Common myeloid progenitor, CD34-positive (primary cell): Measurements from ENCODE around the gene MTHFR.
A peak's percentile ranks its signal among the peaks of the same experiment; 100 is the strongest.

Experiments
- CTCF ChIA-PET: fragments of 350-600 bp; sonication (Branson Sonifier 250); formaldehyde crosslinking; loops from one replicate; lab custom pipeline; 2021; ENCODE audit warnings: antibody characterized with exemption; lab: Charles Lee
- POLR2A ChIA-PET: fragments of 350-600 bp; sonication (Branson Sonifier 250); formaldehyde crosslinking; loops from one replicate; lab custom pipeline; 2021; ENCODE audit warnings: antibody characterized with exemption; lab: Charles Lee
- DNase-seq, 3 donors: peaks; one replicate each; pipeline versions ENCODE4 v3.0.0 to v3.0.0-alpha.2; 2013
- H3K27ac ChIP-seq, 2 experiments: 1 replicate in 1 of 2; 2 replicates in 1 of 2; pipeline ENCODE4 v1.7.0; 2013; ENCODE audit warnings: inconsistent platforms in 2 of 2, low read length in 2 of 2, mild to moderate bottlenecking in 2 of 2, low read depth in 1 of 2, moderate library complexity in 1 of 2; ENCODE audit not compliant: severe bottlenecking in 2 of 2, insufficient read depth in 1 of 2, poor library complexity in 1 of 2
- H3K27me3 ChIP-seq, 5 experiments: replicated peaks in 2 of 5; 1 replicate in 3 of 5; 2 replicates in 2 of 5; pipeline versions ENCODE4 v1.6.1 to v1.7.0; 2013; ENCODE audit warnings: low read length in 4 of 5, mild to moderate bottlenecking in 2 of 5, moderate library complexity in 2 of 5, inconsistent platforms in 1 of 5; ENCODE audit not compliant: insufficient read depth in 5 of 5, control insufficient read depth in 4 of 5
- H3K36me3 ChIP-seq, 4 experiments: 1 replicate in 2 of 4; 2 replicates in 2 of 4; pipeline versions ENCODE4 v1.6.1 to v1.7.0; 2013; ENCODE audit warnings: low read length in 3 of 4, control low read depth in 1 of 4, mild to moderate bottlenecking in 1 of 4; ENCODE audit not compliant: control insufficient read depth in 4 of 4, insufficient read depth in 4 of 4
- H3K4me1 ChIP-seq, 4 experiments: 1 replicate in 3 of 4; 2 replicates in 1 of 4; pipeline versions ENCODE4 v1.6.1 to v1.7.1; 2013; ENCODE audit warnings: low read length in 3 of 4, mild to moderate bottlenecking in 3 of 4, control low read depth in 1 of 4, inconsistent platforms in 1 of 4, moderate library complexity in 1 of 4; ENCODE audit not compliant: control insufficient read depth in 4 of 4, insufficient read depth in 4 of 4; ENCODE audit errors: control extremely low read depth in 1 of 4
- H3K4me3 ChIP-seq, 7 experiments: 1 replicate in 4 of 7; 2 replicates in 3 of 7; pipeline versions ENCODE4 v1.5.1 to v1.7.0; 2013; ENCODE audit warnings: mild to moderate bottlenecking in 7 of 7, low read length in 6 of 7, moderate library complexity in 6 of 7, inconsistent platforms in 2 of 7, low read depth in 2 of 7, control low read depth in 1 of 7; ENCODE audit not compliant: insufficient read depth in 4 of 7, control insufficient read depth in 1 of 7; ENCODE audit errors: extremely low read depth in 1 of 7
- H3K9me3 ChIP-seq, 5 experiments: 1 replicate in 4 of 5; 2 replicates in 1 of 5; pipeline versions ENCODE4 v1.6.1 to v1.7.1; 2013; ENCODE audit warnings: low read length in 4 of 5, mild to moderate bottlenecking in 2 of 5, inconsistent platforms in 1 of 5, low read depth in 1 of 5, moderate library complexity in 1 of 5; ENCODE audit not compliant: control insufficient read depth in 4 of 5, insufficient read depth in 2 of 5; ENCODE audit errors: control extremely low read depth in 1 of 5
- WGBS: methylation state at CpG from one replicate; pipeline ENCODE4 v1.1.5; 2013; ENCODE audit not compliant: insufficient coverage; 5-methylcytosine and 5-hydroxymethylcytosine counted together

The MTHFR gene

DNA sequence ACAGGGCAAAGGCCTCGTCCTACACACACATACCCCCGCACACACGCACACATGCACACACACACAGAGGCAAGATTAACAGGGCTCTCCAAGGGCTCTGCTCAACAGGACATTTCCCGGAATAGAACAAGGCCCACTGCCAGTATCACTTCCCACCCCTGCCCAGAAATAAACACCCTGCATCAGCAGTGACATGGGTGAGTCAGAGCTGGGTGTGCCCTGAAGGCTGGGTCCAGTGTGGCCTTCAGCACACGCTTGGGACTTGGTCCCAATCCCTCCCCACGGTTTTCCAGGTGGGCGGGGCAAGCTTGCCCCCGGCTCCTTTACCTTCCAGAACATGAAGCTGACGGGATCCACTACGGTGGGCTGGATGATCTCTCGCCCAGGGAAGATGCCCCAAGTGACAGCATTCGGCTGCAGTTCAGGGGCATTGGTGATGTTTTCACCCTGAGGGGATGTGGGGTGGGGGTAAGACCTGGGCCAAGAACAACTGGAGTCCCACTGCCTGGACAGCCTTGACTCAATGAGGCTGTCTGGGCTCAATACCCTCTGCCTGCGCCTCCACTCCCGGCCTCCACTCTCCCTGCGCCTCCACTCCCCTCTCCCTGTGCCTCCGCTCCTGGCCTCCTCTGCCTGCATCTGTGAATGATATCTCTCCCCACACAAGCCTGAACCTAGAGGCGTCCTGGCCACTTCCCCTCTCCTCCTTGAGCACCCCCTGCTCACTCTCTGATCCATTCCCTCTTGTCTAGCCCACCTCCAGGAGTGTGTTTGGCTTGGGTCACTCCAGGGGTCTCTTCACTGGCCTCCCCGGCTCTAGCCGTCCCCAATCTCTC, 14.7 kb downstream of the MTHFR start:
- H3K4me1 ChIP-seq = no peaks in the 10 kb centered on the region
- WGBS = 94% methylated on average over 15 of the region's 19 CpGs
- ChIA-PET POLR2A (no interaction called here), CTCF (no interaction called here)
- H3K4me3 ChIP-seq = no peak overlapping the region
- H3K9me3 ChIP-seq = no peaks in the 10 kb centered on the region
- H3K36me3 ChIP-seq = peaks cover 4 to 67% (median 56%) of the 10 kb centered on the region in 4 experiments
- peak overlapping the region in 1 of 2 experiments; percentile 45 for H3K27ac ChIP-seq
- no peaks in the 10 kb centered on the region for H3K27me3 ChIP-seq
- no peak for DNase-seq

DNA sequence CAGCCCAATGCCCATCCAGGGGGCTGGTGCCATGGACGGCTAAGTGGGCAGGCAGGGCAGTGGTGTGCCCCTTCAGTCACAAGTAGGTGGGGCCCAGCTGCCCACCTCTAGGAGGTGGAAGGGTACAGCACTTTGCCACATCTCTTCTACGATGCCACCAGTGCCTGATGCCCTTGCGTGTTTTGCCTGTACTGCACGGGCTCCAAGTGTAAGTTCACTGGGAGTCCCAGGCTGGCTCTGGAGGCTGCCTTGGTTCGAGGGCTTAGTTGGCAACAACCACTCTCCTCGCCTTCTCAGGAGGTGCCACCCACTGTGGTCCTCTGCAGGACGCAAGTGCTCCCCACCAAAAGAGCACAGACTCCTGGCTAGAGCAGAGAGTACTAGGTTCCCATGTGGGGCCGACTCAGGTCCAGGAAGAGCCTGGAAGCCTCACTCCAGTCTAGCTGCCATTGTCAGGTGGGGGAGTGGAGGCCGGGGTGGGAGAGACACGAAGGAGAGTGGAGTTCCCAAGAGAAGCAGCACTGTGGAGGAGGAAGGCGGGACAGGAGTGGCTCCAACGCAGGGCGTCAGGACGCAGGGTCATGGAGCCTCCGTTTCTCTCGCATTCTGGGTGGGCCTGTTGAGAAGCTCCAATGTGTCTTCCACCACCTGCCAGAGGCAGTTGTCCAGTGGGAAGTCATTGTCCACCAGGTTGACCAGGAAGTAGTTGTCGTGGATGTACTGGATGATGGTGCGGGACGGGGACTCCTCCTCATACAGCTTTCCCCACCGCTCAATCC, 15.5 kb downstream of the MTHFR start:
- Histone ChIP-seq H3K36me3 (peaks cover 2 to 59% (median 49%) of the 10 kb centered on the region in 4 experiments), H3K4me1 (peaks cover 0 to 2% (median under 1%) of the 10 kb centered on the region in 4 experiments), H3K27me3 (no peaks in the 10 kb centered on the region), H3K9me3 (no peaks in the 10 kb centered on the region), H3K27ac (peak overlapping the region in 1 of 2 experiments; percentile 26), H3K4me3 (no peak overlapping the region)
- WGBS = 96% methylated on average over 16 of the region's 20 CpGs
- no peak for DNase-seq
- ChIA-PET POLR2A (no interaction called here), CTCF (no interaction called here)

DNA sequence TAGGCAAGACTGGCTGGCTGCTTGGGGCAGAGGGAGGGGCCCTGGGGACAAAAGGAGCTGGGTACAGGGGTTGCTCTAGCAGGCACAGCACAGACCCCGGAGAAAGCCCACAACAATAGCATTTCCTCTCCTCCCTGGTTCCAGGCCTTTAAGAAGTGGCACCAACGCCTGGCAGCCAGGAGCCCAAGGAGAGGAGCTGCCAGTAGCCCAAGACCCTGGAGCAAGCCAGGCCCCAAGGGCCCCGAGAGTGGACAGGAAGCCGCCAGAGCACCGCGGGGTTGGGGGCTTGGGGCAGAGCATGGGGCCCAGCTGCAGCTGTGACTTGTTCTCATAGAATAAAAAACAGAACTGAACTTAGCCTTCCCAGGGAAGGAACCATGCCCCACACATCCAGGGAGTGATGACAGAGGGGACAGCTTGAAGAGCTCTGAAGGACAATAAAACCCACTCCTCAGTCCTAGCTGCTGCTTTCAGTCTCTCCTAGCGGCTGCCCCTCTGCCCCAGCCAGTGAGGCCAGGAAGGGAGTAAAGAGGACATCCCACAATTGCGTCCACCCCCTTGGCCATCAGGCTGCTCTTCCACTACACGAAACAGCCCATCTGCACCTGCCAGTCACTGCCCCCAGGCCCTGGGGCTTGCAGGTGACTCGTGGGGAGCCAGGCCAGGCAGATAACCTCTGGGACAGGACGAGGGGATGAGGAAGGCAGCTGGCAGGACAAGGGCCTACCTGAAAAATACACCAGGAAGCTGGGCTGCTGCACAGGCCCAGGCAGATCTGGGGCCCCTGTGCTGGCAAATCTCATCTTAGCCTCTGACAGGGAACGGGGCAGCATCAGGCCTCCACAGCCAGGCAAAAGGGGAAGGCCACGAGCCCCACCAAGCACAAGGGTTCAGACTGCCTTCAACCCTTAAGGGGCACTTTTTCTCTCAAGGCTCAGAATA, 16.4 kb downstream of the MTHFR start:
- Histone ChIP-seq H3K27me3 (no peaks in the 10 kb centered on the region), H3K27ac (peak overlapping the region in 1 of 2 experiments; percentile 26), H3K4me1 (peaks cover 0 to 10% (median 8%) of the 10 kb centered on the region in 4 experiments), H3K4me3 (no peak overlapping the region), H3K36me3 (peaks cover 2 to 50% (median 40%) of the 10 kb centered on the region in 4 experiments), H3K9me3 (no peaks in the 10 kb centered on the region)
- no peak for DNase-seq
- 87% methylated on average over 10 of the region's 13 CpGs for WGBS
- ChIA-PET CTCF (interaction anchor here (0.9 to 1.0 kb wide), 2 partner anchors 9 to 17 kb away, joined by 4 read pairs; partner anchors contain the start of gene CLCN6), POLR2A (interaction anchor here (2.7 kb wide), 1 partner anchor 8 kb away, joined by 8 read pairs; no protein-coding TSS in a partner anchor)

DNA sequence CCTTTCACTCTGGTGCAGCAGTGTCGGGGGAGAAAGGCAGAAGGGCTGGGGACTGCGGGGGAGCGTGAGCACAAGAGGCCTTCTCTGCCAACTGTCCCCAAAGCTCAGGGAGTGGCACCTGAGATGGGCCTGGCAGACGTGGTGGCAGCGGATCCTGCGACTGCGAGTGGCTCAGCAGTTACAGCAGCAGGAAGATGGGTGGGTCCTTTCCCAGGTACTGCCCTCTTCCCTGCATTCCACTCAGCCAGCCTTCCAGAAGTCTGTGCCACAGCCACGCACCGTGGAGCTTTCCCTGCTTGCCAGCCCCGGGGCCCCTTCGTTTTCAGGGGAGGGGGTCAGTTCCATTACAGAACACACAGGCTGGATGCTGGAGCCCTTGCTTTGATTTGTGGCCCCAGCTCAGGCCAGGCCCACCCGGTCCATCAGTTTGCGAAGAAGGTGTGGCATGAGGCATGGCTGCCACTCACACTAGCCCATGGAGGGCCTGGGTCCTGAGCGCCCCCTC, 17.2 kb downstream of the MTHFR start:
- H3K27me3 ChIP-seq = no peaks in the 10 kb centered on the region
- H3K4me1 ChIP-seq = peaks cover 0 to 10% (median 8%) of the 10 kb centered on the region in 4 experiments
- H3K9me3 ChIP-seq = no peaks in the 10 kb centered on the region
- peaks cover 2 to 42% (median 33%) of the 10 kb centered on the region in 4 experiments for H3K36me3 ChIP-seq
- no peak overlapping the region for H3K4me3 ChIP-seq
- 96% methylated on average over 12 of the region's 14 CpGs for WGBS
- POLR2A ChIA-PET = interaction anchor here (1.4 to 2.7 kb wide), 2 partner anchors 9 to 119 kb away, joined by 3 to 8 read pairs; no protein-coding TSS in a partner anchor
- no peak overlapping the region for H3K27ac ChIP-seq
- no peak for DNase-seq
- CTCF ChIA-PET = interaction anchor here (0.9 to 1.8 kb wide), 4 partner anchors 9 to 22 kb away, joined by 4 to 6 read pairs (median 5); partner anchors contain the start of gene CLCN6

DNA sequence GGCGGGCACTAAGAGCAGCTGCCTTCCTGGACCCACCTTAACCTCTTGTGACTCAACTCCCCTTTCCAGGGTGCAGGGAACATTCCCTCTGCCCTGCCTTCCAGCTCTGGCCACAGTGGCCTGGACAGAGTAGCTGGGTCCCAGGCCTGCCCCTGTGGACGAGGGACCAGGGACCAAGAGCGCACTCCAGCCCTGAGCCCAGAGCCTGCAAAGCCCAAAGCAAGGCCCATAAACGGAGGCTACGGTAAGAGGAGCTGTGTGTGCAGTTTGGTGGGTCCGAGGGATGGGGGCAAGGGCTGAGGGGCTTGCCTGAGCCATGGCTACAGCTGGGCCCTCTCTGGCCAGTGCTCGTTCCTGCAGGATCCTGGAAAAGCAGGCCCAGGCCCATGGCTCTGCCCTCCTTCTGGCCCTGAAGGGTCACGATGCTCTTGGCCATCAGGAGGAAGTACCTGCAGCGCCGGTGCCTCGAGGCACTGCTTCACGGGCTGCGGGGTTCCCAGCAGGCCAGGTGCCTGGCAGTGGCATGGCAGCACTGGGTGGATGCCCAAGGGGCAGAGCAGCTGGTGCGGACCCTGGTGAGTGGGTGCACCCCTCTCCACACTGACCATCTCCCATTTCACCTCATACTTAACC, 17.8 kb downstream of the MTHFR start:
- H3K36me3 ChIP-seq = peaks cover 2 to 41% (median 30%) of the 10 kb centered on the region in 4 experiments
- ChIA-PET POLR2A (interaction anchor here (1.1 to 2.7 kb wide), 3 partner anchors 10 to 120 kb away, joined by 3 to 8 read pairs (median 5); partner anchors contain the start of genes CLCN6 and MTHFR), CTCF (interaction anchor here (0.6 to 3.1 kb wide), 4 partner anchors 9 to 160 kb away, joined by 3 to 24 read pairs (median 6); no protein-coding TSS in a partner anchor)
- peaks cover 0 to 10% (median 8%) of the 10 kb centered on the region in 4 experiments for H3K4me1 ChIP-seq
- H3K27ac ChIP-seq = no peak overlapping the region
- WGBS = 91% methylated on average over 9 of the region's 14 CpGs
- no peaks in the 10 kb centered on the region for H3K27me3 ChIP-seq
- H3K9me3 ChIP-seq = no peaks in the 10 kb centered on the region
- no peak for DNase-seq
- no peak overlapping the region for H3K4me3 ChIP-seq
